Measurements from ENCODE around the gene SMOC1.

Gene SMOC1

DNA sequence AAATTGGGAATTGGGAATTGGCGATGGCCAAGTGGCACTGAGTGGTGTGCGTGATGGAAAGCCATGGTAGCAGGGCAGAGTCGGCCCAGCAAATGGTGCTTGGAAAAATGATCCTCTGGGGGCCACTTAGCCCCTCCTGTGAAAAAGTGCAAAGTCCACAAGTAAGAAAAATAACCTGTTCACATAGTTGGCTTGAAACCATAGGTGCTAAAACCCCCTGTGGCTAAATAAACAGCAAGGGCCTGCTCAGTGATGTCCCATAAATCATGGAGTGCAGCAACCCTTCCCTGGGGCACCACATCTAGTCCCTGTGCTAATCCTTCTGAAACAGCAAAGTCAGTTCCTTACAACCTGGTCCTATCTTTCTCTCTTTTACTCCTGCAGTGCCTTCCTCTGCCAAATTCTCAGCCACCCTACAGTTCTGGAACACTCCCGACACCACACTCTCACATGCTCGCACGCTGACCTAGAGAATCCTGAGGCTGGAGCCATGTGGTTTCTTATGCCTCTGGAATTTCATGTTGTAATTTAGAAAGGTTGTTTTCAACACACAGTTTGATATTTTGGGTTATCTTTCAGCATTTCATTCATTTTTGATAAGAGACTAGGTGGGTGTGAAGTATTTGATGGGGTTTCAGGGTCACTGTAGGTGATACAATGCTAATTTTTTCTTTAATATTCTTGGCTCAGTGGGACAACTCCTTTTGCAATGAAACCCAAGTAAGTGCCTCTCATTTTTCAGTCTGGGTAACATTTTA, 123.6 kb downstream of the SMOC1 start:
- CTCF ChIA-PET: interaction anchor here (1.7 kb wide), 1 partner anchor 123 kb away, joined by 5 read pairs; the partner anchor contains the start of gene SMOC1
- DNase-seq (ENCODE audit: extremely low spot score): no peak
- POLR2A ChIA-PET: interaction anchor here (1.4 to 1.7 kb wide), 2 partner anchors 18 to 123 kb away, joined by 3 to 12 read pairs; partner anchors contain the start of gene SMOC1
- TF ChIP-seq HDGF (IDR thresholded peaks at IDR 0.05; ENCODE audit: borderline replicate concordance) (no peak), TARDBP (IDR thresholded peaks at IDR 0.05) (no peak), ZNF384 (IDR thresholded peaks at IDR 0.05) (no peak), SUZ12 (IDR thresholded peaks at IDR 0.05) (no peak), L3MBTL2 (conservative IDR thresholded peaks at IDR 0.05) (peak; percentile 52; the same call in 1 of the 2 replicates), NFRKB (IDR thresholded peaks at IDR 0.05) (no peak), ARNT (IDR thresholded peaks at IDR 0.05) (no peak), ELF4 (IDR thresholded peaks at IDR 0.05) (no peak), SP1 (IDR thresholded peaks at IDR 0.05) (no peak), FOXK2 (IDR thresholded peaks at IDR 0.05) (no peak), FOXA1 (IDR thresholded peaks at IDR 0.05) (no peak), FOXM1 (IDR thresholded peaks at IDR 0.05; ENCODE audit: borderline replicate concordance) (peak; percentile 41; the same call in 1 of the 2 replicates), LEF1 (IDR thresholded peaks at IDR 0.05; ENCODE audit: borderline replicate concordance) (no peak), BHLHE40 (IDR thresholded peaks at IDR 0.05; ENCODE audit: borderline replicate concordance) (no peak), CTBP1 (IDR thresholded peaks at IDR 0.05; ENCODE audit: borderline replicate concordance) (peak; percentile 62; the same call in 1 of the 2 replicates)
- TF ChIP-seq, protein P1, sequence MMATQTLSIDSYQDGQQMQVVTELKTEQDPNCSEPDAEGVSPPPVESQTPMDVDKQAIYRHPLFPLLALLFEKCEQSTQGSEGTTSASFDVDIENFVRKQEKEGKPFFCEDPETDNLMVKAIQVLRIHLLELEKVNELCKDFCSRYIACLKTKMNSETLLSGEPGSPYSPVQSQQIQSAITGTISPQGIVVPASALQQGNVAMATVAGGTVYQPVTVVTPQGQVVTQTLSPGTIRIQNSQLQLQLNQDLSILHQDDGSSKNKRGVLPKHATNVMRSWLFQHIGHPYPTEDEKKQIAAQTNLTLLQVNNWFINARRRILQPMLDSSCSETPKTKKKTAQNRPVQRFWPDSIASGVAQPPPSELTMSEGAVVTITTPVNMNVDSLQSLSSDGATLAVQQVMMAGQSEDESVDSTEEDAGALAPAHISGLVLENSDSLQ (IDR thresholded peaks at IDR 0.05): peak; percentile 90

DNA sequence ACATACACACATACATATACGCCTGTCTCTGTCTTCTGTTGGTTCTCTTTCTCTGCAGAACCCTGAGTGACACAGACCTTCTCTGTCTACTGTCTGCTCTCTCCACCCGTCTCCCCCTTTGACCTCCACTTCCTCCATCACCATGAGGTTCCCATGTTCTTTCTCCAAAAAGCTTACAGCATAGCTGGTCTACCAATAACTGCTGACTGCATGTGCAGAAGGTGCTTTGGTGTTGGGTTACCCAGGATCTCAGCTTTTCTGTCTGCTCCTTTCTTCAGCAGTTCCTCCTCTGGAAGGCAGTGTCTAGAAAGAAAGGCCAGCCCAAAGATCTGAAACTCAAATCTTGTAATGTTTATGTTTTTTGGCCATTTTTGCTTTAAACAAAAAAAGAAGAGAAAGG, 125.6 kb downstream of the SMOC1 start:
- ChIA-PET POLR2A (interaction anchor here (1.0 kb wide), 1 partner anchor 124 kb away, joined by 3 read pairs; no protein-coding TSS in a partner anchor), CTCF (no interaction called here)
- no peak for DNase-seq (ENCODE audit: extremely low spot score)
- no peak for TF ChIP-seq FOXK2 (IDR thresholded peaks at IDR 0.05)

DNA sequence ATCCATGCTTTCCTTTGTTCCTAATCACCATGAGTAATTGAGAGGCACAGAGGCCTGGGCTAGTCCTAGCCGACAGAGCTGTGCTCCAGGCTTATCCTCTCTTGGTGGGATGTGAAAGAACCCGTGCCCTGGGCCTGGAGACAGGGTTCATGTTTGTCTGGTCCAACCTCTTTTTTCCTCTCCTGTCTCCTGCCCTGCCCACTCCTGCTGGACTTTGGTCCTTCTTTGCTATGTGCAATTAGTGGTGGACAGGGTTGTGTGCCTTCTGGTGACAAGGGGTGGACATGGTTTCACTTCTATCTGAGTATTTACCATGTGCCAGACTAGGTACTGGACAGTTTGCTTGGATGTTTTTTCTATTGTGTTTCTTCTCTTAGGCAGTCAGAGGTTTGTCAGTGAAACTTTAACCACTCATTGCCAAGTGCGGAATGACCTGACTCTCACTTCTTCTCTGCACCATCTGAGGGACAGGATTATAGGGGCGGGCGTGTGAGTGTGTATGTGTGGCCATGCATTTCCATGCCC, 126.1 kb downstream of the SMOC1 start:
- ChIA-PET CTCF (interaction anchor here (0.6 kb wide), 1 partner anchor 8 kb away, joined by 4 read pairs; no protein-coding TSS in a partner anchor), POLR2A (interaction anchor here (1.0 kb wide), 1 partner anchor 125 kb away, joined by 3 read pairs; no protein-coding TSS in a partner anchor)
- DNase-seq (ENCODE audit: extremely low spot score): no peak
- no peak for TF ChIP-seq FOXK2 (IDR thresholded peaks at IDR 0.05)

DNA sequence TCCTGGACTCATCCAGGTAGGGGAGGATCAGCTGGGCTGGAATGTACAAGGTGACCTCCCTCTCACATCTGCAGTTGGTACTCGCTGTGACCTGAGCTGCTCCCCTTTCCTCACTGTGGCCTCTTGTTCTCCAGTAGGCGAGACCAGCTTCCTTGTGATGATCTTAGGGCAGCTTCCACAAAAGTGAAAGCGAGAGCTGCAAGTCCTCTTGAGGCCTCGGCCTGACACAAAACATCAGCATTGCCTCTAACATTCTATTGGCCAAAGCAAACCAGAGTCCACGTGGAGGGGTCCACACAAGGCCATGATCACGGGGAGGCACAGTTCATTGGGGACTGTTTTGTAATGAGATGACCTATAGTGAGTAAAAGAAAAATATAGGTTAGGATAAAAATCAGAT, 127.5 kb downstream of the SMOC1 start:
- ChIA-PET CTCF (interaction anchor here (1.0 kb wide), 1 partner anchor 22 kb away, joined by 3 read pairs; no protein-coding TSS in a partner anchor), POLR2A (interaction anchor here (3.0 kb wide), 1 partner anchor 127 kb away, joined by 17 read pairs; the partner anchor contains the start of gene SMOC1)
- TF ChIP-seq, protein P1 (IDR thresholded peaks at IDR 0.05): no peak
- TF ChIP-seq HDGF (IDR thresholded peaks at IDR 0.05; ENCODE audit: borderline replicate concordance): no peak
- TF ChIP-seq FOXM1 (IDR thresholded peaks at IDR 0.05; ENCODE audit: borderline replicate concordance): no peak
- no peak for TF ChIP-seq FOXK2 (IDR thresholded peaks at IDR 0.05)
- TF ChIP-seq SUZ12 (IDR thresholded peaks at IDR 0.05): no peak
- no peak for TF ChIP-seq LEF1 (IDR thresholded peaks at IDR 0.05; ENCODE audit: borderline replicate concordance)
- TF ChIP-seq L3MBTL2 (conservative IDR thresholded peaks at IDR 0.05): no peak
- TF ChIP-seq ZNF384 (IDR thresholded peaks at IDR 0.05): no peak
- TF ChIP-seq FOXA1 (IDR thresholded peaks at IDR 0.05): no peak
- no peak for TF ChIP-seq CTBP1 (IDR thresholded peaks at IDR 0.05; ENCODE audit: borderline replicate concordance)
- TF ChIP-seq BHLHE40 (IDR thresholded peaks at IDR 0.05; ENCODE audit: borderline replicate concordance): no peak
- TF ChIP-seq TARDBP (IDR thresholded peaks at IDR 0.05): no peak
- TF ChIP-seq NFRKB (IDR thresholded peaks at IDR 0.05): no peak
- no peak for TF ChIP-seq SP1 (IDR thresholded peaks at IDR 0.05)
- no peak for TF ChIP-seq ELF4 (IDR thresholded peaks at IDR 0.05)
- no peak for TF ChIP-seq ARNT (IDR thresholded peaks at IDR 0.05)
- no peak for DNase-seq (ENCODE audit: extremely low spot score)

DNA sequence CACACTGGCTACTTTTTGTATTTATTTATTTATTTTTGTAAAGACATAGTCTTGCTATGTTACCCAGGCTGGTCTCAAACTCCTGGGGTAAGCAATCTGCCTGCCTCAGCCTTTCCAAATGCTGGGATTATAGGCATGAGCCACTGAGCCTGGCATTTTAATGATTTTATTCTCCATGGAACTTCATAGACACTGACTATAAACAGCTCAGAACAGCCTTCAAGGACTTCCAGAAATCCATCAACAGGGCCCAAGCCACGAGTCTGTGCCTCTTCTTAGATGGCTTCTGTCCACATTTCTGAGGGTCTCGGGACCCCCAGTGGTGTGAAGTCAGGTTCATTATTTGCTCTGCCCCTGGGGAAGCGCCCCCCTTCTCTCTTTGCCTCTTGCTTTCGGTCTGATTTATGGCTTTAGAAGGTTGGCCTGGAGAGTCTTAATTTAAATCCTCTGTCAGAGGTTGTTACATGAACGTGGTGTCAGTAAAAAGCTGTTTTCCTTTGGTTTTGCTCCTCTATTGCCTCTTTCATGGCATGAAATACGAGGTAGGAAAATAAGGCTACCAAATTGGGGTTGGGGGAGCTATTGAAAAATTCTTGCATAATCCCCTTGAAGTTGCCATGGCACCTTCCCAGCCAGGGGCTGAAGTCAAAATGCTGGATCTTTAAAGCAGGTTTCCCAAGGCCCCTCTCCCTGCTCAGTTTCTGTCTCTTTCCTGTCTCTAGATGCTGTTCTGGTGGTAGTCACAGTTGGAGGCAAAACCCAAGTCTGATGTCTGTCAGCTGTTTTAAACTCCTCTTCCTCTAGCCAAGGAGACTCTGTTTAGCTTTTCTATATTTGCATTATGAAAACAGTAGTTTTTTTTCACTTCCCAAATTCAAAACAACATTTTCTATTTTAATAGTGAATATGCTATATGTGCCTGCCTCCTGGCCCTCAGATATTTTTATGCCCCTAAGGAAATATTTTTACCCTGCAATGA, 129.4 kb downstream of the SMOC1 start:
- CTCF ChIA-PET: interaction anchor here (0.6 to 1.1 kb wide), 4 partner anchors 42 to 217 kb away, joined by 3 to 4 read pairs (median 3); no protein-coding TSS in a partner anchor
- DNase-seq (ENCODE audit: extremely low spot score): no peak
- POLR2A ChIA-PET: interaction anchor here (0.7 to 3.0 kb wide), 4 partner anchors 9 to 129 kb away, joined by 3 to 17 read pairs (median 3); partner anchors contain the start of gene SMOC1
- no peak for TF ChIP-seq CTBP1 (IDR thresholded peaks at IDR 0.05; ENCODE audit: borderline replicate concordance)
- TF ChIP-seq NFRKB (IDR thresholded peaks at IDR 0.05): no peak
- no peak for TF ChIP-seq HDGF (IDR thresholded peaks at IDR 0.05; ENCODE audit: borderline replicate concordance)
- TF ChIP-seq, protein P1 (IDR thresholded peaks at IDR 0.05): peak; percentile 38
- no peak for TF ChIP-seq ELF4 (IDR thresholded peaks at IDR 0.05)
- TF ChIP-seq SP1 (IDR thresholded peaks at IDR 0.05): no peak
- no peak for TF ChIP-seq TARDBP (IDR thresholded peaks at IDR 0.05)
